MM.1S (cell line): ENCODE measurements around the gene IL1A.

Experiments
- DNase-seq: peaks from one replicate; pipeline ENCODE4 v3.0.0-alpha.2; 2015
- H2AFZ ChIP-seq: fragments of 300-600 bp; sonication (generic); 2 replicates; pipeline ENCODE4 v1.6.0; 2016; ENCODE audit warnings: antibody characterized with exemption, low read length
- H3F3A ChIP-seq: fragments of 300-600 bp; sonication (generic); 2 replicates; pipeline ENCODE4 v1.6.1; 2016; ENCODE audit warnings: mild to moderate bottlenecking, antibody characterized with exemption, low read length, moderate library complexity, mixed read lengths; ENCODE audit not compliant: insufficient read depth
- H3K27ac ChIP-seq: fragments of 300-600 bp; sonication (generic); 2 replicates; pipeline ENCODE4 v1.5.1; 2016; ENCODE audit warnings: mild to moderate bottlenecking, low read length
- H3K27me3 ChIP-seq: fragments of 300-600 bp; sonication (generic); replicated peaks from 2 replicates; pipeline ENCODE4 v1.6.0; 2016; ENCODE audit warnings: low read length; ENCODE audit not compliant: insufficient read depth
- H3K36me3 ChIP-seq: fragments of 300-600 bp; sonication (generic); replicated peaks from 2 replicates; pipeline ENCODE4 v1.6.1; 2016; ENCODE audit warnings: mild to moderate bottlenecking, low read length, mixed read lengths; ENCODE audit not compliant: insufficient read depth
- H3K4me1 ChIP-seq: fragments of 300-600 bp; sonication (generic); 2 replicates; pipeline ENCODE4 v1.6.1; 2016; ENCODE audit warnings: low read length, mixed read lengths
- H3K4me2 ChIP-seq: fragments of 300-600 bp; sonication (generic); 2 replicates; pipeline ENCODE4 v1.6.0; 2016; ENCODE audit warnings: low read depth, low read length
- H3K4me3 ChIP-seq: fragments of 300-600 bp; sonication (generic); 2 replicates; pipeline ENCODE4 v1.5.1; 2016; ENCODE audit warnings: low read length, mixed read lengths
- H3K79me2 ChIP-seq: fragments of 300-600 bp; sonication (generic); 2 replicates; pipeline ENCODE4 v1.6.1; 2016; ENCODE audit warnings: mixed run types, low read length, mixed read lengths
- H3K9ac ChIP-seq: fragments of 300-600 bp; sonication (generic); 2 replicates; pipeline ENCODE4 v1.6.1; 2016; ENCODE audit warnings: low read length, mixed read lengths
- H3K9me2 ChIP-seq: fragments of 300-600 bp; sonication (generic); replicated peaks from 2 replicates; pipeline ENCODE4 v1.6.1; 2016; ENCODE audit warnings: mild to moderate bottlenecking, low read length, mixed read lengths; ENCODE audit not compliant: insufficient read depth
- H3K9me3 ChIP-seq: fragments of 300-600 bp; sonication (generic); replicated peaks from 2 replicates; pipeline ENCODE4 v1.6.1; 2016; ENCODE audit warnings: mild to moderate bottlenecking, low read length, mixed read lengths; ENCODE audit not compliant: insufficient read depth
- H4K20me1 ChIP-seq: fragments of 300-600 bp; sonication (generic); 2 replicates; pipeline ENCODE4 v1.6.1; 2016; ENCODE audit warnings: mild to moderate bottlenecking, low read length, moderate library complexity, mixed read lengths; ENCODE audit not compliant: insufficient read depth
- EZH2 ChIP-seq: fragments of 300-600 bp; sonication (generic); optimal IDR thresholded peaks from 2 replicates; pipeline ENCODE3; 2017; ENCODE audit warnings: low read depth, mild to moderate bottlenecking, antibody characterized with exemption, low read length, mixed read lengths
- EZH2phosphoT487 ChIP-seq: fragments of 300-600 bp; sonication (generic); IDR thresholded peaks from 2 replicates; pipeline ENCODE4 v1.6.1; 2018; ENCODE audit warnings: antibody characterized with exemption, low read length
- TF ChIP-seq, protein P1 (sequence below): fragments of 300-600 bp; sonication (generic); IDR thresholded peaks from 2 replicates; pipeline ENCODE4 v1.5.1; 2016; ENCODE audit warnings: antibody characterized with exemption, low read length, mixed read lengths

The IL1A gene

DNA sequence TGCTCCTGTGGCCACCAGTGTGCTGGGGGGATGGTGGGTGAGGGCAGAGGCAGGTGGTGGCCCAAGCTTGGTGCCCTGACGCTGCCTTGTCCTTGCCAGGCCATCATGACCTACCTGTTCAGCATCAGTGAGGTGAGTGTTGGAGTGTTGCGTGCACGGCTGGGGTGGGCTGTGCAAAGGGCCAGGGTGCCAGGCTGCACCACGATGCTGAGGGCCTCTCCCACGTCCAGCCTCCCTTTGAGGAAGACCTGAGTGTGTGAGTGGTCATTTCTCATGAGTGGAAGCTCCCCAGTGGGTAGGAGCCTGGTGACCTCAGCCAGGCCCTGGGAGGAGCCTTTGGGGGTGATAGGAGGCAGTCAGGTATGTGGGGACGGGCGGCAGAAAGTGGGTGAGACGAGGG, 60.3 kb downstream of the IL1A start:
- Histone ChIP-seq H3F3A (no peaks in the 10 kb centered on the region), H4K20me1 (no peaks in the 10 kb centered on the region), H3K4me2 (no peak overlapping the region), H2AFZ (no peak overlapping the region), H3K9me3 (no peaks in the 10 kb centered on the region), H3K79me2 (no peaks in the 10 kb centered on the region), H3K27me3 (peaks cover 9% of the 10 kb centered on the region; the same call in 1 of the 2 replicates), H3K4me3 (no peak overlapping the region), H3K9me2 (no peaks in the 10 kb centered on the region), H3K27ac (no peak overlapping the region), H3K4me1 (no peaks in the 10 kb centered on the region), H3K9ac (no peak overlapping the region), H3K36me3 (no peaks in the 10 kb centered on the region)
- DNase-seq: no peak
- TF ChIP-seq EZH2phosphoT487 (no peak), EZH2 (no peak)
- TF ChIP-seq, protein P1, sequence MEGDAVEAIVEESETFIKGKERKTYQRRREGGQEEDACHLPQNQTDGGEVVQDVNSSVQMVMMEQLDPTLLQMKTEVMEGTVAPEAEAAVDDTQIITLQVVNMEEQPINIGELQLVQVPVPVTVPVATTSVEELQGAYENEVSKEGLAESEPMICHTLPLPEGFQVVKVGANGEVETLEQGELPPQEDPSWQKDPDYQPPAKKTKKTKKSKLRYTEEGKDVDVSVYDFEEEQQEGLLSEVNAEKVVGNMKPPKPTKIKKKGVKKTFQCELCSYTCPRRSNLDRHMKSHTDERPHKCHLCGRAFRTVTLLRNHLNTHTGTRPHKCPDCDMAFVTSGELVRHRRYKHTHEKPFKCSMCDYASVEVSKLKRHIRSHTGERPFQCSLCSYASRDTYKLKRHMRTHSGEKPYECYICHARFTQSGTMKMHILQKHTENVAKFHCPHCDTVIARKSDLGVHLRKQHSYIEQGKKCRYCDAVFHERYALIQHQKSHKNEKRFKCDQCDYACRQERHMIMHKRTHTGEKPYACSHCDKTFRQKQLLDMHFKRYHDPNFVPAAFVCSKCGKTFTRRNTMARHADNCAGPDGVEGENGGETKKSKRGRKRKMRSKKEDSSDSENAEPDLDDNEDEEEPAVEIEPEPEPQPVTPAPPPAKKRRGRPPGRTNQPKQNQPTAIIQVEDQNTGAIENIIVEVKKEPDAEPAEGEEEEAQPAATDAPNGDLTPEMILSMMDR: no peak
